Measurements from ENCODE around the gene DCN.

- TF ChIP-seq MYC (IDR thresholded peaks at IDR 0.05; ENCODE audit: low read depth, low read length) (no peak), POLR2A (IDR thresholded peaks at IDR 0.05; ENCODE audit: low read depth, low read length) (no peak), GATA2 (IDR thresholded peaks at IDR 0.05; ENCODE audit: insufficient read depth, insufficient read length, low read depth, low read length) (no peak), CTCF (IDR thresholded peaks at IDR 0.05; ENCODE audit: extremely low read depth in 1 of 2, insufficient read depth in 1 of 2, low read depth in 1 of 2, low read length in 2 of 2) (no peak), MAX (IDR thresholded peaks at IDR 0.05; ENCODE audit: insufficient read depth, insufficient read length) (no peak), EZH2 (IDR thresholded peaks at IDR 0.05; ENCODE audit: borderline replicate concordance, low read depth, low read length, severe bottlenecking) (no peak)
These were observed 83.7 kb downstream of the DCN start for GRCh38 chr12:91098941-91099340.
